GM15510 (cell line): ENCODE data around the gene MRPL53.

Source experiments
- POLR2A ChIP-seq: IDR thresholded peaks from 3 replicates; pipeline ENCODE4 v1.6.1; 2011; ENCODE audit warnings: borderline replicate concordance; ENCODE audit not compliant: insufficient read length; ENCODE audit errors: extremely low read depth

MRPL53 gene

DNA sequence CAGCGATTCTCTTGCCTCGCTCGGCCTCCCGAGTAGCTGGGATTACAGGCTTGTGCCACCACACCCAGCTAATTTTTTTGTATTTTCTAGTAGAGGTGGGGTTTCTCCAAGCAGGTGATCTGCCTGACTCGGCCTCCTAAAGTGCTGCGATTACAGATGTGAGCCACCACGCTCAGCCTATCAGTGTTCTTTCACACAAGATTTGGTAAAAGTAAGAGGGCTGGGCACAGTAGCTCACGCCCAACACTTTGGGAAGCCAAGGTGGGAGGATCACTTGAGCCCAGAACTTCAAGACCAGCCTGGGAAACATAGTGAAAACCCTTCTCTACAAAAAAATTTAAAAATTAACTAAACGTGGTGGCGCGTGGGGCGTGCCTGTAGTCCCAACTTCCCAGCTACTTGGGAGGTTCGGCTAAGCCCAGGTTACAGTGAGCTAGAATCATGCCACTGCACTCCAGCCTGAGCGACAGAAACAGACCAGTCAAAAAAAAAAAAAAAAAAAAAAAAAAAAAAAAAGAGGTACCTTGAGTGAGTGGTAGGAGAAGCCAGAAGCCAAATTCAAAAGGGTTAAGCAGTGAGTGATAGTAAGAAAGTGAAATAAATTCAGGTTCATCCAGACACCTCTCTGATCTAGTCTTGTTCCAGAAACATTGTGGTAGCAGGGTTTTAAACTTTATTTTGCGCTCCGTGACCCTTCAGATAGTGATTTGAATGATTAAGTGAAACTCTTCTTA lies 981 bp downstream of the MRPL53 start:
- TF ChIP-seq POLR2A = no peak

DNA sequence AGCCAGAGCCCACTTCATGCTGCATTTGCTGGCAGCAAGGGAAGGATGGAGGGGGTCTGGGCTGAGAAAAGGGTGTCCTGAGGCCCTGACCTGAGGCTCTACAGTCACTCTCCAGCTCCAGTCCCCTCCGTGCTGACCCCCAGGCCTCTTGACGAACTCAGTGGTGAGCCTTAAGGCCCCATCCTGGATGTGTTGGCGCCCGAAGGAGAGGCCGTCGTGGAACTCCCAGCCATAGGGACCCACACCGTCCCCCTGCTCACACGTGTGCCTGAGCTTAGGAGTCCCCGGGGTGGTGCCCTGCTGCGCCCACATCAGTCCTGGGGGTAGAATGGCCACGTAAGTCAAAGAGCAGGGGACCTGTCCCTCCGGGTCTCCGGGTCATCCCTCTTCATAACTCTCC lies 8.1 kb downstream of the MRPL53 start:
- TF ChIP-seq POLR2A = no peak

DNA sequence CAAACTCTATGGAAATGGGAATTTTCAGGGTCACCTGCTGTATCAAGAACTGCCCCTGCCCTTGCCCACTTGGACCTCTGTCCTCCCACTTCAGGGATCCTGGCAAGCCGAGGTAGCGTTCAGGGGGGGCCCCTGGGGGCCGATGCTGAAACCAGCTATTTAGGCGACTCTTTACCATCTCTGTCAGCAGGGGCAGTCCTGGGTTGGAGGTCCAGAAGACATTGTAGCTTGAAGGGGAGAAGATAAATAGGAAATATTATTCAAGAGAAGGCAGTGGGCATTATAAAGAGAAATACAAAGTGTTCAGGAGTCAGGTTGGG lies 9.7 kb downstream of the MRPL53 start:
- no peak for TF ChIP-seq POLR2A

DNA sequence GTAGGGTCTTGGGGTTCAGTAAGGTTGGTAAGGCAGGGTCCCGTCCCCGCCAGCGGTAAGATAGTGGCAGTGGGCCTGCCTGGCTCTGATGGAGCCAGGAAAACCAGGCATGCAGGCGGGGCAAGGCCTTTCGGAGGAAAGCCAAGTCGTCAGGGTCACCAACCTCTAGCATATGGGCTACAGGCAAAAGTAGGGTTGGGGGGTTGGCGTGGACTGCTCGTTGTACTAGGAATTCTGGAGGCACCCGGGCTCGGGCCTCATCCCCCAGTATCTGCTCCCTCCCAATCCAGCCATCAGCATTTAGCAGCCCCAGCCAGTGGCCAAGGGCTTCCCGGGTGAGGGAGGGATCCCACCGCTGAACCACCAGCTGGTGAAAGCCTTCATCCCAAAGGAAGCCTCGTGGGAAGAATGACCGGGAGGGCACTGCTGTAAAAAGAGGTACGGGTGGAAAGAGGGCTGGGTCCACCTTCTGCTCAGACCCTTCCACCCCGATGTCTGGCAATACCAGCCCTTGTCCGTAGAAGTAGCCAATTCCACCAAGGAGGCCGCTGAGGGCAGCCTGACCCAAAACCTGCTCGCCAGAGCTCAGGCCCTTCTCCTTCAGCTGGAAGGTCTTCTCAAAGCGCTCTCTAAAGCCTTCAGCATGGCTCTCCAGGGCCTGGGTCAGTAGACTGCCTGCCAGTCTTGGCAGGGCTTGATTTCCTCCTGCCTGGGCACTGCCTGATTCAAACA lies 10.3 kb downstream of the MRPL53 start:
- TF ChIP-seq POLR2A = no peak

DNA sequence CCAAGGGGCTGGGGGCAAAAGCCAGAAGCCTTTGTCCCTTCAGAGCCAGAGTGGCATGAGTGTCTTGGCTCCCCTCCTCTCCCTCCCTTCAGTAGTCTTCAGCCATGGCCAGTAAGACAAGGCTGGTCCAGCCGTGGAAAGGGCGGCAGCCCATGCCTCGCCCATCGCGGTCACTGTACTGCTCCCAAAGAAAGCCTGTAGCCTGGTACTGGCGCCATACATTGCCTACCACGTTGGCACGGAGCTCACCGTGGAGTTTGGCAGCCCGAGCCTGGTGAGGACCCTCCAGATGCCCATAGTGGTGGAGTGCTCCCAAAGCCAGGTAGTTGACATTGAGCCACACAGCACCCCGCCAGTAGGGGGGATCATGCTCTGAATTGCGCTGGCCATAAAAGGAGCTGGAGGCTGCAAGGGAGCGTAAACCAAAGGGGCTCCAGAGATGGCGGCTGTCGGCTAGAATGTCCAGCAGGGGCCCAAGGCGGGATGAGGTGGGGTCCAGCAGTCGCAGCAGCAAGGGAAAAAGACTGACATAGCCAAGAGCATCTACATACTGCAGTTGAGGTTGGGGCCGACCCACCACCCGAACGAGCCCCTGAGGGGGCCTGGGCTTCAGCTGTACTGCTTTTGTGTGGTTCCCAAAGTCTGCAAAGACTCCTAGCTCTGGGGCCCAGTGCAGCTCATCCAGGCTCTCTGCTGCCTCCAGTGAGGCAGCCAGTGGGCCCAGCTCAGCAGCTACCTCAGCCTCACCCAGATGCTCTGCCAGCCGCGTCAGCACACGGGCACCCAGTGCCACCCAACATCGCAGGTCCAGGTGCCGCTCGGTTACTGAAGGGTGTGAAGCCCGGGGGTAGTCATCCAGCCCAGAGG lies 11.1 kb downstream of the MRPL53 start:
- TF ChIP-seq POLR2A = peak; percentile 27

DNA sequence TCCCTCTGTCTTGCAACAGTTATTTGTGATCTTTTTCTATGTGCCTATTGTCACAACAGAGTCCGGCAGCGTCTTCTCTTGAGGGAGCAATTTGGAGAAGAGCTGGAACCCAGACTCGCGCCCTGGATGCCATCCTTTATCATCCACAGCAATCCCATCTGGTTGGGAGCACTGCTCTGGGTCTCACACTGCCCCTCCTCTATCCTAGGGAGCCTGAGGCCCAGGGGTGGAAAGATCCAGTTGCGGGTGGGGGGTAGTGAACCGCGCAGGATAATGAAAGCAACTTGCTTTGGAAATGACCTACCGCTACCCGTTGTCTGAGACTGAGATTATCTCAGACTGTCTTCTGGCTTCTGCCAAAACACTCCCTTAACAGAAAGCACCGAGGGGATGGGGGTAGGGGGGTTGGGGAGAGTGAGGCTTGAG lies 13.5 kb downstream of the MRPL53 start:
- TF ChIP-seq POLR2A = no peak

DNA sequence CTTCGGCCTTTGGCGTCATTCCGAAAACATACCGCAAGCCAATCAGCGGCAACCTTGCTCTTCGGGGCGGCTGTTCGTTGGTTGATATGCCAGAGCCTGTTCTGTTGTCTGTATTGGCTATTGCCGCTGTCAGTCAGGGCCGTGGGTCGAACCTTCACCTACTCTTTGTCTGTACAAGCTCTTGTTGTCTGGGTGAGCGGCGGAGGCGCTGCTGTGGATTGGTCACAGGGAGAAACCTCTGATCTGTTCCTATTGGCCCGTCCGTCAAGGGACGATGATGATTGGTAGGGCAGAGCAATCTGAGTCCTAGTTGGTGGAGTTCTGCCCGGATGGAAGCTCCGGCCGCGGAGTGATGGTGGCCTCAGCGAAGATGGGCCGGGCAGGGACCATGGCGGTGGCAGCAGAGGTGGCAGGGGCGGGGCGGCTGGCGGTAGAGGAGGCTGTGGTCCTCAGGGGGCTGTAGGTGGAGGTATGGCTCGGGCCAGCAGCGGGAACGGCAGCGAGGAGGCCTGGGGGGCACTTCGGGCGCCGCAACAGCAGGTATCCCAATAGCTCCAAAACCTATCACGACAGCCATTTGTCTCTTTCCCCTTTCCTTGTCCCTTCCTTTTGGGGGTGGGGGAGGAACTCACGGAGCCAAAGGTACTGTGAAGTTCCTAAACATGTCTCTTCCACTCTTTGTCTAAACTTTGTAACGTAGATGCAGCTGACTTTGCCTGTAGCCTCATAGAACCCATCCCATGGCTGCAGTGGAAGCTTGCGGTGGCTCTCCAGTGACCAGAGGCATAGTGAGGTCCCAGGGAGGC lies 14.1 kb downstream of the MRPL53 start, which contains the start of gene WBP1:
WBP1 (plus strand) TSS at position 307 of the 806 bp plus-strand sequence; CDS start at position 472, 165 bp downstream.
- TF ChIP-seq POLR2A = no peak

DNA sequence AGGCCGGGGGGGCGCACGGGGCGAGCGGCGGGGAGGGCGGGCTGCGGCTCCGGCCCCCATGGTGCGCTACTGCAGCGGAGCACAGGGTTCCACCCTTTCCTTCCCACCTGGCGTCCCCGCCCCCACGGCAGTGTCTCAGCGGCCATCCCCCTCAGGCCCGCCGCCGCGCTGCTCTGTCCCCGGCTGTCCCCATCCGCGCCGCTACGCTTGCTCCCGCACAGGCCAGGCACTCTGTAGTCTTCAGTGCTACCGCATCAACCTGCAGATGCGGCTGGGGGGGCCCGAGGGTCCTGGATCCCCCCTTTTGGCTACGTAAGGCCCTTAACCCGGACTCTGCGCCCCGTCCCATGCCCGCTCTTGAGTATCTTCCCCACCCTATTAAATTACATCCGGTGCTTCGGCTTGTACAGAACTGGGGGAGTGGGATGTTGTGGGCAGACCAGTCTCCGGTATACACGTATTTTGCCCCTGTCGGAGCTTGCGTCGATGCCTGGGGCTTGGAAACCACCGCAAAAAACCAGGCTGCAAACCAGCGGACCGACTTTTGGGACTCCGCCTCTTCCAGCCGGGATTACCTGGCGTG lies 14.8 kb downstream of the MRPL53 start:
- TF ChIP-seq POLR2A = peak; percentile 68

DNA sequence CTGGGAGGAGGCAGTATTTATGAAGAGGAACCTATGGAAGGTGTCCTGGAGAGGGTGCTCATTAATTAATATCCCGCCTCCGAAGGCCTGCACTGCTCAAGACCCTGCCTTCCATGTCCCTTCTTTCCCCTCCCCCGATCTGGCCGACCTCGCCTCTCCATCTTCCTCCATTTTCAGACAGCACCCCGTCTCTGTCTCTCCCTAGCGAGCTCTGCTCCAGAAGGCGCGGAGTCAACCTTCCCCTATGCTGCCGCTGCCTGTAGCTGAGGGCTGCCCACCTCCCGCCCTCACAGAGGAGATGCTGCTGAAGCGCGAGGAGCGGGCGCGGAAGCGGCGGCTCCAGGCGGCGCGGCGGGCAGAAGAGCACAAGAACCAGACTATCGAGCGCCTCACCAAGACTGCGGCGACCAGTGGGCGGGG lies 15.3 kb downstream of the MRPL53 start:
- no peak for TF ChIP-seq POLR2A

DNA sequence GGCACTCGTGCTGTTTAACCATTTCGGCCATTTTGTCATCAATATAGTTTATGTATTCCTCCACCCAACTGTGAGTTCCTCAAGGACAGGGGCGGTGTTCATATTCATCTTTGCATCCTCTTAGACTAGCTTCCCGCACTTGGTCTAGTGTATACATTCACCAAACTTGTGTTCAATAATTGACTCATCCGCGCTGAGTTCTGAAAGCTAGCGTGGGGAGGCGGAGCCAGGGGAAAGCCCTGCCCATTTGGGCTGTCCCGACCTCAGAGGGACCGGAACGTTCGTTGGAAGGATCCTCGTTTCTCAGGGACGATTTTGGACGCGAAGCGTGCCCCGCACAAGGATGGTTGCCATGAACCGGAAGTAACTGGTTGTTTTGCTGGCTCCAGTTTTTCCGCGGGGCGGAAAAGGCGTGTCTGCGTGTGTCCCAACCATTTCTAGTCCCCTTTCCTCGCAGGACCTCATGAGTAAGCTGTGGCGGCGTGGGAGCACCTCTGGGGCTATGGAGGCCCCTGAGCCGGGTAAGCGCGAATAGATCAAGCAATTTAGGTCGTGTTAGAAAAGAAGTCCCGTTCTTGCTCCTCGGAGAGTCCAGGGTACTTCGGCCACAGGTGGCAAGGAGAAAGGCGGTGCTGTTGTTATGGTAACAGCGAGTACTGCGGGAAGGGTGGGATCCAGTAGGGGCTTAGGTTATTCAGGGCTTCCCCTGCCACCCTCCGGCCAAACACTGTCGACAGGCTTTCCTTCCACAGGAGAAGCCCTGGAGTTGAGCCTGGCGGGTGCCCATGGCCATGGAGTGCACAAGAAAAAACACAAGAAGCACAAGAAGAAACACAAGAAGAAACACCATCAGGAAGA lies 17.6 kb downstream of the MRPL53 start, which contains the start of gene INO80B:
INO80B (plus strand) TSS at position 434 of the 858 bp plus-strand sequence; CDS start at position 464, 30 bp downstream.
- TF ChIP-seq POLR2A = peak; percentile 52

DNA sequence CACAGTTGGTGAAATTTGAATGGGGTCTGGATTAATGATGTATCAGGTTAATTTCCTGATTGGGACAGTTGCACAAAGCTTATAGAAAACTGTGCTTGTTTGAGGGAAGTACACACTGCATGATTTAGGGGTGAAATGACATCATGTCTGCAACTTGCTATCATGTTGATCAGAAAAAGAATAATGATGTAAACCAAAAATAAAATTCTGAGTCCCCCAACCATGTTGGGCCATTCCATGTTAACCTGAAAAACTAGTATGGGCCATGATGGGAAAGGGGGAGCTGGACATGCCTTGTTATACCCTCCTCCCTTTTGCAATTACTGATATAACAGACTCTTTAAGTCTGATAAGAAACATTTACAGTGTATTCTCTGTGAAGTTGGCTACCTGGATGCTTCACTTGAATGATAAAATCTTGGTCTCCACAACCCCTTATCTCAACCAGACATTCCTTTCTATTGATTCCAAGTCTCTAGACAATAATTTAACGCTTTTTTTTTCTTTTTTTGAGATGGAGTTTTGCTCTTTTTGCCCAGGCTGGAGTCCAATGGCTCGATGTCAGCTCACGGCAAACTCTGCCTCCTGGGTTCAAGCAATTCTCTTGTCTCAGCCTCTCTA lies 21.8 kb downstream of the MRPL53 start:
- TF ChIP-seq POLR2A = no peak

DNA sequence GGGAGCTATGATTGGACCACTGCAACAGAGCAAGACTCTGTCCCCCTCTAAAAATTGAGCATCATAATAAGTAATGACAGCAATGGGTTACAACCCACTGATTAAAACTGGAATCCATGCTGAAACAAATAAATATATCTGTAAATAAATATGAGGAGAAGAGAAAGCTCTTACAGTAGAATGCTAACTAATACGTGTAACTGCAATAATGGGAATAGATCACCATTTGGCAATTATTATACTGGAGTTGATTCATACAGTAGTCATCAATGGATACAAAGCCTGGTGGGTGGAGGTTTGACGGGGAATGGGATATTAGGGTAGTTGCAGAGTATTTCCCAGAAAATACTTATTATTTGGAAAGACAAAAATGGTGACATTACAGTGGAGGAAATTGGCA lies 23.7 kb downstream of the MRPL53 start:
- TF ChIP-seq POLR2A = no peak

DNA sequence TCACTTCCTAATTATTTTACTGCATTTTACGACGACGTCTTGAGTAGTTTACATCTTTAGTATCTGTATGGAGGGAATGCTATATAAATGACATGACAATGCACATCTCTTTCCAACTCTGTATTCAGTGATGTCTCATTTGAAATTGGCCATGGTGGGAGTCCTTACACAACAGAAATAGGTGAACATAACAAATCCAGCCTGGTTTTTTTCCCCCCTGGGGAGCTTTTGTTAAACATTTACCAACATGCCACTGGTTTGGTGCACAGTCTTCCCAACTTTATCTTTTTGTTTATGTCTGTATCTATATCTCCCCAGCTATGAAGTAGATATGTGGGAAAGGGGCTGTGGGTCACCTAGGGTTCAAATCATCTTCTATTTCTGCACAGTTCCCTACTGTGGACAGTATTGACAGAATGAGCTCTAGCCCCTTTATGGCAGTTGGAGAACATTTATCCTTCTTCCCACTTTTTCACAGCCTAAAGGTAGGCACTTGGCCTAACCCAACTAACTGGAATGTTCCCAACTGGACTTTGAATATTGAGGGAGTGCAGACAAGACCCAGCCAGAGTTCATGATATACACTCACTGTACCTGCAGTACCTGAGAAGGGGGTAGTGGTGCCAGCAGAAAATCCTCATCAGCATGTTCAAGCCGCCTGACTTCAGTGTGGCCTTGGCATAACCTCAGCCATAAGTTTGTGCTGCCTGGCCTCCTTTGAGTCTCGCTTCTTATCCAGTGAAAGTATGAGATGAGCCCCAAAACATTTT lies 25.1 kb downstream of the MRPL53 start:
- no peak for TF ChIP-seq POLR2A
